ENCODE data around the gene SGMS1.
"Not testable (repeated sequence)": the region's sequence is repeated elsewhere in the genome, so short reads cannot be mapped to it uniquely, and the experiment has no call there.

The SGMS1 gene

DNA sequence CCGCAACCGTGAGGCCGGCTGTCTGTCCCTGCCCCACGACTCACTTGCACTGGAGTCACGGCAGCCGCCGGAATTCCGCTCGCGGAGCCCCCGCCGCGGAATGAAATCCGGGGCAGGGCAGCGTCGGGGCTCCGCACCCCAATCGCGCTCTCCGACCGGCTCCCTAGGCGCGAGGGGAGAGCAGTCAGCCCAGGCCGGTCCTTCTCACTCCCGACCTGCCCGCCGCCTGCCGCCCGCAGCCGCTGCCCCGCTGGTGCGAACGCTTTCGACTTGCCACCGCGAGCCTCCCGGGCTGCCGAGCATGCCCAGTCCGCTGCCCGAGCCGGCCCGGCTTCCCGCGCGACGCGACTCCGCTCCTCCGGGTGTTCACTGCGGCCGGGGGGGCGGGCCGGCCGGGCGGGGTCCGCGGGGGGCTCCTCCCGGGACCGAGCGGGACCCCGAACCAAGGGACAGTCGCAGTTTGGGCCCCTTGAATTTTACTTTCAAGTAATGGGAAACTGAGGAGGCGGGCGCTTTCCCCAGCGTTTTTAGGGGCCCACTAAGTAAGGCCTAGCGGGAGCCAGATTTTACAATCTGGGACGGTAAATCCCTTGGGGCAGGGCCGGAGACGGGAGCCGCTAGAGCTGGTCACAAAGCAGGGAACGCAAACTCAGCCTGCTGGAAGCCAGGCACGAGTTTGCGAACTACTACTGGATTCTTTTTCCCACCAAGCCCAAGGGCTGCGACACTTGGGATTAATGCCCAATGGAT, at the start of gene SGMS1:
SGMS1 (minus strand) TSS at position 294 of the 750 bp plus-strand sequence. CDS start 279,842 bp downstream, outside the sequence.
- in situ Hi-C loops (cut with MboI; ENCODE audit: low sequenced_read_pairs), result no loop called here

DNA sequence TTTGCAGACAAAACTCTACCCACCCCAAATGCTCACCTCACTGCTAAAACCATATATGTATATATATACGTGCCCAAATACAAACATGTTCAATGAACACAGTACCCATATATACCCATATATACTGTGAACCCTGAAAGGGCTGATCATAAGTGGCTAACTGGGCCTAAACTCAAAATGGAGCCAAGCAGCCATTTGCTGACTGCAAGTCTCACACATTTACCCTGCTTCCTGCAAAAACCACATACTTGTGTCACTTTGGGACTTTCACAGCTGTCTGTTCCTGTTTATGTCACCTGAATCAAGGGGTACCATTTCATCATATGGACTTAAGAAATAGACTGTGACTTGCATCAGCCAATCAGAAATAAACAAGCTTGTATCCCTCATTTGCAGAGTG, 48.4 kb upstream of the SGMS1 start:
- in situ Hi-C loops (cut with MboI; ENCODE audit: low sequenced_read_pairs), result not testable (repeated sequence)

DNA sequence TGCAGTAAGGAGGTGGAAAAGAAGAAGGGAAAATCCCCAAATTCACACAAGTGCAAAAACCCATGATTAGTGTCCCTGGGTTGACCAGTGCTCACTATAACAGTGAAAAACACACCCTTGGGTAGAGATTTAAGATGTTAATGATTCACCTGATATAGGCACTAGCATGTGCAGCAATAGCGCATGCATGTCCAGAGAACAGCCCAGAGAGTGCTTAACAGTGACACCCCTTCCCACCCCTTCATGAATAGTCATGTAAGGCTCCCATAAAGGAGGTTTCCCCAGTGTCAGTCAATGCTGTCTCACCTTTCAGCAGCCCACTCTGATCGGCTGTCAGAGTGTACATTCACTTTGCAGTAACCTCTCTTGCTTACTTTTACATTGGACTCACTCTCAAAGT, 47.9 kb upstream of the SGMS1 start:
- in situ Hi-C loops (cut with MboI; ENCODE audit: low sequenced_read_pairs), result not testable (repeated sequence)

- in situ Hi-C loops (cut with MboI; ENCODE audit: low sequenced_read_pairs), result not testable (repeated sequence)
These were observed 46.2 kb upstream of the SGMS1 start for GRCh38 chr10:50669957-50670356.

DNA sequence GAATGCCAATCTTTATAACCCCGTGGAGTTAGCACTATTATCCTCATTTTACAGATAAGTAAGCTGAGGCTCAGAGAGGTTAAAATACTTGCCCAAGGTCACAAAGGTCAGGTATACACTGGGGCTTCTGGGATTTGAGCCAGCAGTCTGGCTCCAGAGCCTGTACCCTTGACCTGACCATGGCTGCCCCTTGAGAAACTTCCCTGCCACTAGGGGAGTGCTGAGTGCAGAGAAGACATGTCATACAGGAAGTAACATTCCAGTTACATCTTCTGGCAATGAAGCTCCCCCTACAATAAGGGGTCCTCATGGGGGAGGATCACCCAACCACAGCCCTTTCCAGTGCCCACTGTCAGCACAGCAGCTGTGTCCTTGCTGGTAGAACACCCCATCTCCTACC, 43.6 kb upstream of the SGMS1 start:
- in situ Hi-C loops (cut with MboI; ENCODE audit: low sequenced_read_pairs), result not testable (repeated sequence)

DNA sequence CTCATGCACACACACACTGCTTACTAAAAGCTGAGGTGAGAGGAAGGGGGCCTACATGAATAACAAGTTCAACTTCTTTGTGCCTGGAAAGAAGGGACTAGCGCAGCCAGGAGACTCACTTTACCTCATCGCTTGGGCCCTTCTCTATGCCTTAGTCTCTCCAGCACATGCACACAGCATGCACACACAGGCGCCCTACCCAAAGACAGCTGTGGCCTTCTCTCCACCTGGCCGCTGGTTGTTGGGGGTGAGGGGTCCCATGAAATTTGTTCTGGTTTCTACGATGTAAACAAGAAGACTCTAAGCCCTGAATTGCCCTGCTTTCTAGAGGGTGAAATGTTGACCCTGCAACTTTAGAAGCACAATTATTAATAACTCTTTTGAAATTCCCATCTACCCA, 38.7 kb upstream of the SGMS1 start:
- in situ Hi-C loops (cut with MboI; ENCODE audit: low sequenced_read_pairs), result not testable (repeated sequence)

- in situ Hi-C loops (cut with MboI; ENCODE audit: low sequenced_read_pairs), result not testable (repeated sequence)
These were observed 37.8 kb upstream of the SGMS1 start for GRCh38 chr10:50661563-50661962.

- in situ Hi-C loops (cut with MboI; ENCODE audit: low sequenced_read_pairs), result not testable (repeated sequence)
These were observed 36.3 kb upstream of the SGMS1 start for GRCh38 chr10:50659865-50660730.

DNA sequence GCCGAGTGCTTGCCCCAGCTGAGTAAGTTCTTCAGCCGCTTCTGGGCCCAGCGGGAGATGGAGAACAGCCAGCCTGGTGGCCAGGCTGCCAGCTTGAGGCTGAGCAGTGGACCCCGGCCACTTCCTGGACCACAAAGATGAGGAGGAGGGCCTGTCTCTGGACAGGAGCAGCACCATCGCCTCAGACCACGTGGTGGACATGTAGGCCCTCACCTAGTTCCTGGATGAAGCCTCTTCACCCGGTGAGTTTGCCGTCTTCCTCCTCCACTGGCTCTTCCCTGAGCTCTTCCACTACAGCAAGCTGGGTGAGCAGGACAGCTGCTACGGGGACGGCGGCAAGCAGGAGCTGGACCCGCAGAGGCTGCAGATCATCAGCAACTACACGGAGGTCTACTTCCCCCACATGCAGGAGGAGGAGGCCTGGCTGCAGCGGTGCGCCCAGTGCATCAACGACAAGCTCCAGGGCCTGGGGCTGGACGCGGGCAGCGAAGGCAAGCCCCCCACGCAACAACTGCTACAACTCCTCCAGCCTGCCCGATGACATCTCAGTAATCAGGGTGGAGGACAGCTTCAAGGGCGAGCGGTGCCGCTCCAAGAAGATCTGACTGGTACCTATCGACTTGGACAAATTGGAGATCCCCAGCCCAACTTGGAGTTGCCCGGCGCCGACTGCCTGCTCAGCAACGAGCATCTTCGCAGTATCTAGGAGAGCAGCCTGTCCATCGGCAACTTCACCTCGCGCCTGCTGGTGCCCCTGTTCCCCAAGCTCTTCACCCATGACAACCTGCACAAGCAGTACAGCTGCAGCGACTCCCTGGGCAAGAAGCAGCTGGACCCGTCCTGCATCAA, 35.5 kb upstream of the SGMS1 start:
- in situ Hi-C loops (cut with MboI; ENCODE audit: low sequenced_read_pairs), result not testable (repeated sequence)

DNA sequence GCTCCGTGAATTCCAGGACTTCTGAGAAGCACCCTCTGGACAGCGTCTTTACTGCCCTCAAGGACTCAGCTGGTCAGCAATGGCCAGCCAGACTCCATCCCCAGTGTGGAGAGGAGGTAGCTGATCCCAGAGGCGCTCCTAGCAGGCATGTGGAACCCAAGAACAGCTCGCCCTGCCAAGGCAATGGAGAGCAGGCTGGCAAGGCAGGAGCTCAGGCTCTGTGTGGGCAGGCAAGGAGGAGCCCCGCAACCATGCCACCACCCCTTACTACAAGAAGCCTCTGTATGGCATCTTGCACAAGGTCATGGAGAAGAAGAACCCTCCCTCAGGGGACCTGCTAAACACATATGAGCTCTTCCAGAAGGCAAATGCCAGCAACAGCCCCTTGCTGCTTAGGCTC, 34.4 kb upstream of the SGMS1 start:
- in situ Hi-C loops (cut with MboI; ENCODE audit: low sequenced_read_pairs), result no loop called here

DNA sequence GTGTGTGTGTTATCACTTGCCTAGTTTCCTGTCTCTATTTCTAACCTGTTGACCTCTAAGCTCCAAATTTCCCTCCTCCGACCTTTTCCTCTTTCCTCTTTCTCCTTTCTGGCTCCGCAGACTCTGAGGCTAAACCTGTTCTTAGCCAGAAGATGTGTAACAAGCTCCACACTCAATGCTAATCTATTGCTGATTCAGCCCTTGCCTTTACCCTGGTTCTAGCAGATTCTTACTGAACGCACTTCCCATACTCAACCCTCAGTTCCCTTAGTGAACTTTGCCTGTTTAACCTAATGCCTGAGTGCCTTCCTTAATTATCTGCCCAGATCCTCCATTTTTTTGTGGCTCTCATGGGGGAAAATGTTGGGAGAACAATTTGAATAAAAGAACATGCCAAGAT, 30.0 kb upstream of the SGMS1 start:
- in situ Hi-C loops (cut with MboI; ENCODE audit: low sequenced_read_pairs), result no loop called here

DNA sequence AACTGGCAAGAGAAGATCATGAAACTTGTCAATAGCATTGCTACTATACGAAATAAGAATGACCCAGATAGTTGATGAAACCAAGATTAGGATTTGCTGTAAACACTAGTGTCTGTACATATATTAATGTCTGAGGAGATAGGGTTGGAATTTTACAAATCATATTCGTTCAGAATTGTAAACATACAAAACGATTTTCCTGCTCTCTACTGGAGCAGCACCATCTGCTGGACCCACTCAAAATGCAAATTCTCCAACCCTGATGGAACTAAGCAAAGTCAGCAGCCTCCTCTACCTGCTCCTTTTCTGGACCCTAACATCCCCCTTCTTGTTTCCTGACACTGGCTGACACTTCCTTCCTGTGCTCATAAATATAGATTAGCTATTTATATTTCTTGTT, 29.4 kb upstream of the SGMS1 start:
- in situ Hi-C loops (cut with MboI; ENCODE audit: low sequenced_read_pairs), result no loop called here

GRCh38 chr10:50651808-50652207, 28.1 kb upstream of the SGMS1 start:
- in situ Hi-C loops (cut with MboI; ENCODE audit: low sequenced_read_pairs), result no loop called here

DNA sequence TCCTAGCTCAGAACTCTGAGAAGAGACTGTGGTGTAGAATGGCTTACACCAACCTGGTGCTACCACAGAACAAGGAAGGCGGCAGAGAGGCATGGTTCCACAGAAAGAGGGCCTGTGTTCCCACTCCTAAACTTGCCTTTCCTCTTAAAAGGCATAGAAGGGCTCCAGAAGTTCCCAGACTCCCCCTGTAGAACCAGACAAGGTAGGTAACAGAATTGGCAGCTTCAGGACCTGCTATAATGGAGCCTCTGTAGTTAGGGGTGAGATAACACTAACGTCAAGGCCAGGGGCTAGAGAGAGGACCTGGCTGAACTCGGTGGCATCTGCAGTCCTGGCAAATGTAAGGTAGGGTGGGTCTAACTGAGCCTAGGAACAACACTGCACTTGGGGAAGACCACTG, 26.7 kb upstream of the SGMS1 start:
- in situ Hi-C loops (cut with MboI; ENCODE audit: low sequenced_read_pairs), result no loop called here

- in situ Hi-C loops (cut with MboI; ENCODE audit: low sequenced_read_pairs), result no loop called here
These were observed 25.1 kb upstream of the SGMS1 start for GRCh38 chr10:50648935-50649227.

DNA sequence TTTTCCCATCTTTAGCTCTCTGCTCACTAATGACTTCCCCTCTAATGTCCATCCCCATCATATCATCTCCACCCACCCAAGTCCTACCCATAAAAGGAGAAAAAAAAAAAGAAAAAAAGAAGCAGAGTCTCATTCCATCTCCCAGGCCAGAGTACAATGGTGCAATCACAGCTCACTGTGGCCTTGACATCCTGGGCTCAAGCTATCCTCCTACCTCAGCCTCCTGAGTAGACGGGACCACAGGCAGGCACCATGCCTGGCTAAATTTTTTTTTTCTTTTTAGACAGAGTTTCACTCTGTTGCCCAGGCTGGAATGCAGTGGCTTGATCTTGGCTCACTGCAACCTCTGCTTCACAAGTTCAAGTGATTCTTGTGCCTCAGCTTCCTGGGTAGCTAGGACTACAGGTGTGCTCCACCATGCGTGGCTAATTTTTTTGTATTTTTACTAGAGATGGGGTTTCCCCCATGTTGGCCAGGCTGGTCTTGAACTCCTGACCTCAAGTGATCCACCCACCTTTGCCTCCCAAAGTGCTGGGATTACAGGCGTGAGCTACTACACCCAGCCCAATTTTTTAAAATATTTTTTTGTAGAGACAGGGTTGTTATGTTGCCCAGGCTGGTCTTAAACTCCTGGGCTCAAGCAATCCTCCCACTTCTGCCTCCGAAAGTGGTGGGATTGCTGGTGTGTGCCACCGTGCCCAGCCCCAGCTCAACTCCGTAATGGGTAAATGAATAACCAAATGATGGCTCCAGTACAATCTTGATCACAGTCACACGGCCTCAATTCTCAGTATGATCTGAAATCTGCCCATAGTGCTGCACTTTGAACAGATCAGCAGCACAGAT, 24.6 kb upstream of the SGMS1 start:
- in situ Hi-C loops (cut with MboI; ENCODE audit: low sequenced_read_pairs), result no loop called here

GRCh38 chr10:50647350-50647749, 23.6 kb upstream of the SGMS1 start:
- in situ Hi-C loops (cut with MboI; ENCODE audit: low sequenced_read_pairs), result not testable (repeated sequence)

DNA sequence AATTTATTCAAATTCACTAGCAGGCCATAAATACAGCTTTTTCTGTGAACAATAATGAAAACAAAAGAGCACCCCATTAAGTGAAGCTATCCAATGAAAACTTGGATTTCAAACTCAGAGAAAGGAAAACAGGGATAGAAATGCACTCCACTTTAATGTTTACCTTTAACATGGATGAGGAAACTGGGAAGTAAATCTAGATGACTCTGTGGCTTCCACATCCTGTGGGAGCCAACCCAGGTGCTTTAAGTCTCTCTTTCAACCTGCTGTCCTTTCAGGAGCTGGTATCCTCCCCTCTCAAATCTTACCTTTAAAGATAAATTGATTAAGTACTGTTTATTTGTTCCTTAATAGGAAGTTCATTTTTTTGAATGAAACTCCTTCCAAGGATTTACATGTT, 21.5 kb upstream of the SGMS1 start:
- in situ Hi-C loops (cut with MboI; ENCODE audit: low sequenced_read_pairs), result no loop called here

DNA sequence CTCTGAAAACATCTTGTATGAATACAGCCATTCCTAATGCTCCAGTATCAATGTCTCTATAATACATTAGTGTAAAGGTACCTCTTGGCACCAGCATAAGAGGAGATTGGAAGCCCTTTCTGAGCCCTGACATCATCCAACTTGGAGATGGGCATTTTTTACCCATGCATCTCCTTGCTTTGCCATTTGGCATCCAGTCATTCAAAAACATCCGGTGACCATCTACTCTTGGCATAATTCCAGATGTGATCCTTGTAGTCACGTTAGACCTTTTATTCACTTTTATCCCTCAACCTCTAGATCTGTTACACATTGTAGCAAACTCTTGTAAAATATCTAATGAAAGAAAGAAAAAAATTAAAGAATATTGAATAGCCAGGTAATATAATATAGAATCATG, 17.9 kb upstream of the SGMS1 start:
- in situ Hi-C loops (cut with MboI; ENCODE audit: low sequenced_read_pairs), result no loop called here

GRCh38 chr10:50640238-50640637, 16.5 kb upstream of the SGMS1 start:
- in situ Hi-C loops (cut with MboI; ENCODE audit: low sequenced_read_pairs), result no loop called here
